NCI-H1436 (cell line): ENCODE measurements around the gene RNF152.
A peak's percentile ranks its signal among the peaks of the same experiment; 100 is the strongest.

Experiments
- DNase-seq: peaks from one replicate; lab custom pipeline; 2025; lab: John Stamatoyannopoulos, UW

The RNF152 gene, protein sequence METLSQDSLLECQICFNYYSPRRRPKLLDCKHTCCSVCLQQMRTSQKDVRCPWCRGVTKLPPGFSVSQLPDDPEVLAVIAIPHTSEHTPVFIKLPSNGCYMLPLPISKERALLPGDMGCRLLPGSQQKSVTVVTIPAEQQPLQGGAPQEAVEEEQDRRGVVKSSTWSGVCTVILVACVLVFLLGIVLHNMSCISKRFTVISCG

DNA sequence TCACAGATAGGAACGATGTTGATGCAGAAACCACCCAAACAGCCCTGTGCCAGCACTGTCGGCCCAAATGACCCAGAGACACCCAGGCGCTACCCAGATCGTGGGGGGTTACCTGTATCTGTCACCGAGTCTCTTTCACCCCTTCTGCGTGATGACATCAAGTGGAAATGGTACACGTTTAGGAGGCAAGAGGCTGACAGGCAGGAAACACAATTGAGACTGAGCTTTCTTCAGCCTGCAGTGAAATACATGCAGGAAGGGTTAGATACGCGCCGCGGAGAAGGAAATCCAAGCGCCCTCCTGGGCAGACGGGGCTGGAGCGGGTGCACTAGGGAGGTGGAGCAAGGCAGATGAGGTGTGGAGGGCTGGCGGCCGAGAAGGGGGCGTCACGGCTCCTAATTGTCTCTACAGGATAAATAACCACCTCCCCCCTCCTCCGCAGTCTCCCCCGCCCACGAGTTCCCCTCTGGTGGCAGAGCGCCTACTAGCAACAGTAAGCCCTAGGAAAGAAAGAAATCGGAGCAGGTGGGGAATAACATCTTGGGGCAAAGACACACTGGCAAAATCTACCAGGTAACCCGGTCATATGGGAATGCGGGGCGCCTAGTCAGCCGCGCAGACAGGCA lies at the start of gene RNF152:
RNF152 (minus strand) TSS at position 325 of the 626 bp plus-strand sequence. CDS start 76,544 bp downstream, outside the sequence.
- DNase-seq, result peak; percentile 52

DNA sequence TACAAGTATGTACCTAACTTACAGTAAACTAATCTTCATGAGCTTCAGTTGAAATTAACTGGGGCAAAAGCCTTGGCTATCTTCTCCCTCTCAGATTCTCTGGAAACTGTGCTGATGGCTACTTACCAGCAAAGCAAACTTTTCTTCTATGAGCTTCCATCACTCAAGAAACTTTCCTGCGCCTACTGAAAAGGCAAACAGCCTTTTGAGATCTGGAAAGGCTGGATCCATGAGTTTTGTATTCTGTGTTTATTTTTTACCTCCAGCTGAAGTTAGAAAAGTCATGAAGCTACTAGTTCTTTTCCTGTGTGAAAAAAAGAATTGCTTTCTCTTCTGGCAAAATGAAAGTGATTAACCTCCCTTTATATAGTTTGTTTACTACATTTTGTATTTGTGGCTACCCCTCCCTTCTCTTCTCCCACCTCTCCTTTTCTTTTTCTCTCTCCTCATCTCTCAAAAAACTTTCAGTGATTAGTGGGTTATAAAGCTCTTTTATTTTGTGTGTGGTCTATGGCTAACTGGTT lies 49.2 kb upstream of the RNF152 start:
- DNase-seq, result no peak

DNA sequence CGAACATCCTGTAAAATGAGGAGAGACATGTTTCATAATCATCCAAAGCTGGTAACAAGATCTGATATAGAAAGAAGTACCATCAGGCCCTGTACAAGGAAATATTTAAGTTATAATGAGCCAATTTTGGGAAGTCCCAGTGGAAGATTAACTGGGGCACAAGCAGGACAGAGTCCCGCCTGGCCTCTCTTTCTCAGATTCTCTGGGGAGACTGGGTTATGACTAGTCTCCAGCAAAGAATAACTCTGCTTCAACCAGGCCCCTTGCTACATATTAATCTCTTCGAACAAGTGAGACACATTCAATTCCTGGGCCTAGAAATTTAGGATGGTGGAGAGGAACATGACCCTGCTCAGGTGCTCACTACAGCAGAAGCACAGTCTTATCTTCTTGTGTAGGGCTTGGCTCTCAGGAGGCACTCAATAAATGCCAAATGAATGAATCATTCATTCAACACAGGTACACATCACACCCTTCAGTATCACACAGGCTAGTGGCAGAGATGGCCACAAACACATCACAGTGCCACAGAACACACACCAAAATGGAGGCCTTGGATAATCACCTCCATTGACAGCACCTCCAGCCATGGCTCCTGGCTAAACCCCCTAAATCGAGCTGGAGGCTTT lies 46.4 kb upstream of the RNF152 start:
- DNase-seq, result no peak

DNA sequence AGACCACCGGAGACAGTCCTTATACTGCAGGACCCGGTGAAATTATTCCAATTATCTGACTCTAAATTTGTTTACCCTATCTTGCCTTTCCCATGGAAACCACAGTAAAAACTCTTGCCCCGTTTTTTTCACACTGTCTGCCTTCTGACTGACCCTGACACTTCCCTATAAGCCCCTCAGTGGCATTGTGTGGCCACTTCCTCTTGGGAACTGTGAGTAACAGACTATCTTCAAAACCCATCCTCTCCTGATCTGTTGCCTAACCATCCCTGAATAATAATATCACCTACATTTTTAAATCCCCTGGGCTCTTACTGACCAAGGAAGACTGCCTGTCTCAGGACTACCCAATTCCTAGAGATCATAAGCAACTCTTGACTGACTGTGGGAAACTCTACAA lies 42.6 kb upstream of the RNF152 start:
- no peak for DNase-seq

GRCh38 chr18:61931654-61932379 lies 39.0 kb upstream of the RNF152 start:
- DNase-seq, result no peak

DNA sequence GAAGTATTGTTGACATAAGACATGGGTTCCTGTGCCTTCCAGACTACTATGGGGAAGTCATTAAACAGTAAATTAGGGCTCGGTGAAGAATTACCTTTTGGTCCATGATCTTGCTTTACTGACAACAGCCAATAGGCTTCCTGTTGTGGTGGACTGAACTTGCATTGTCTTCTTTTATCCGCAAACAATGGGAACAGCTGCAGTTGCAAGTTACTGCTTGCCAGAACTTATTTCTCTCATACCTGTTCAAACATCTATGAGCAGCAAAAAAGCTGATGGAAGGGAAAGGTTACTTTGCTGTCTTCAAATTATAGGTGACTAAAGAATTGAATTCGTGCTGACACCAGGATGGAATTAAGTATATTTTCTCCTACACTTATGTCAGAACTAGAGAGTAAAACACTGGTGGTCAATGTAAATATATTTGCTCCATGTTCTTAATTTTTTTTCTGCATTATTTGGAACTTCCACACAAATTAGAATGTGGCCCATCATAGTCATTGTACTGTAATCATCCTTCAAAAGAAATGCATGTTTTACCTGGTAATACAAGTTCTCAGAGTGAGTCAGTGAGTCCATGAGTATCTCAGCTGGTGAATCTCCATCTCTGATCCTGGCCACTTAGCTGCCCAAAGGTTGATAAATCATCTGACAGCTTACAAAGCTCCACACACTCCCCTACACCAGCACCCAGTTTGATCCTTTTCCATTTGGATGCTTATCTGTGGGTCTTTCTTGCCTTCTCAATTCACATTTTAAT lies 37.3 kb upstream of the RNF152 start:
- DNase-seq, result peak; percentile 23

DNA sequence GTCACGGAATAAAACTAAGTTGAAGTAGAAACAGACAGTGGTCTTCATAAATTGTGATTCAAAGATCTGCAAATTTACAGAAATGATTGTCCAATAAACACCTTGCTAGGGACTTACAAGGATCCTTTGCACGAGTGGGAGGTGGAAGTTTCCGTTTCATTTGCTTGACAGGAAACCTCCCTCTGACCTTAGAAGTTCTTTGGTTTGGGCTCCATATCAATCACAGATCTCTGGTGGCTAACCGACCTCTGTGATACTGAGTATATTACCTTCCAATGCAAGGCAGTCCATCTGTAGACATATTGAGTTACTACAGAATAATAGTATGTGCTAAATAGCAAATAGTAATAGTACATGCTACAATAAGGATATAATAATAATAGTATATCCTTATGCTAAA lies 33.7 kb upstream of the RNF152 start:
- no peak for DNase-seq

DNA sequence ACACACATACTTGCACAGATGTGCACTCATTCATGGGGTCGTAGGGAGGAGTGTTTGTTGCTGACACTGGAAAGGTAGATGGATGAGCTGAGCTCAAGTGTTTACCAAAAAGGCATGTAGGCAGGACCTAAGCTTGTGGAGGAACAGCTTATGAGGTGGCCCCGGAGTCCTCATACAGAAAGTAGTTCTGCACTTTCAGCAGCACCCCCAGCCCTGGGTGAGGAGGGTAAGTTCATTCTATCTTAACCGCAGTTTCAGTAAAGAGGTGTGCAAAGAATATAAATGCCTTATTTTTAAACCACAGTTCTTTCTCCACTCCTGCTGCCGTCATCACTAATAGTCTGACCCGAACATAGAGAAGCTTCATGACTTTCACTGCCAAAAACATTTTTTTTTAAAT lies 31.7 kb upstream of the RNF152 start:
- DNase-seq, result no peak

DNA sequence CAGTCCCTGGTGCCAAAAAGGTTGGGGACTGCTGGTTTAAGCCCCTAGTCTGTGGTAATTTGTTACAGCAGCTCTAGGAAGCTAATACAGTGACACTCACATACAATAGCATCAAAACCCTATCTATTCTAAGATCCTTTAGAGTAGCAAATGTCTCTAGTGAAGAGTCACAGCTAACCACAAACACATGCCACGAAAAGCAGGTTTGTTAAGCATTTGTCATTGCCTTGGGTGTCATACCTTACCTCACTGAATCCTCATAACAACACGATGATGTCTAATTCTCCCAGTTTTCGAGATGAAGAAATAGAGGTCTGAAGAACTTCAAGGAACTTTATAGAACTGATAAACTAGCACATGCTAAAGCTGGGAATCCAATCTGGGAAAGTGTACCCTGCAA lies 29.6 kb upstream of the RNF152 start:
- DNase-seq, result no peak

GRCh38 chr18:61921621-61922235 lies 28.9 kb upstream of the RNF152 start:
- no peak for DNase-seq

- no peak for DNase-seq
These were observed 25.0 kb upstream of the RNF152 start for GRCh38 chr18:61917818-61918217.

- DNase-seq, result no peak
These were observed 19.7 kb upstream of the RNF152 start for GRCh38 chr18:61912476-61912875.

DNA sequence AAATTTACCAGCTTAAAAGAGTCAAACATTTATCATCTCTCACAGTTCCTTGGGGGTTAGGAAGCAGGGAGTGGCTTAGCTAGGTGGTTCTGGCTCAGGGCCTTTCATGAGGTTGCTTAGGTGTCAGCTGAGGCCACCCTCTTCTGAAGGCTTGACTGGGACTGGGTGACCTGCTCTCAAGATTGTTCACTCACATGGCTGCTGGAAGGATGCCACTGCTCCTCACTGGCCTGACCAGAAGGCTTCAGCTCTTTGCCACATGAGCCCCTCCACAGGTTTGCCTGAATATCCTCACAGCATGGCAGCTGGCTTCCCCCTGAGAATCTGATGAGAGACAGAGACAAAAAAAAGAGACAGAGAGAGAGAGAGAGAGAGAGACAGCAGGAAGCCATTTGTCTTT lies 17.3 kb upstream of the RNF152 start:
- no peak for DNase-seq

GRCh38 chr18:61908661-61909060 lies 15.9 kb upstream of the RNF152 start:
- DNase-seq, result no peak

GRCh38 chr18:61901323-61901986 lies 8.6 kb upstream of the RNF152 start:
- peak; percentile 65 for DNase-seq

DNA sequence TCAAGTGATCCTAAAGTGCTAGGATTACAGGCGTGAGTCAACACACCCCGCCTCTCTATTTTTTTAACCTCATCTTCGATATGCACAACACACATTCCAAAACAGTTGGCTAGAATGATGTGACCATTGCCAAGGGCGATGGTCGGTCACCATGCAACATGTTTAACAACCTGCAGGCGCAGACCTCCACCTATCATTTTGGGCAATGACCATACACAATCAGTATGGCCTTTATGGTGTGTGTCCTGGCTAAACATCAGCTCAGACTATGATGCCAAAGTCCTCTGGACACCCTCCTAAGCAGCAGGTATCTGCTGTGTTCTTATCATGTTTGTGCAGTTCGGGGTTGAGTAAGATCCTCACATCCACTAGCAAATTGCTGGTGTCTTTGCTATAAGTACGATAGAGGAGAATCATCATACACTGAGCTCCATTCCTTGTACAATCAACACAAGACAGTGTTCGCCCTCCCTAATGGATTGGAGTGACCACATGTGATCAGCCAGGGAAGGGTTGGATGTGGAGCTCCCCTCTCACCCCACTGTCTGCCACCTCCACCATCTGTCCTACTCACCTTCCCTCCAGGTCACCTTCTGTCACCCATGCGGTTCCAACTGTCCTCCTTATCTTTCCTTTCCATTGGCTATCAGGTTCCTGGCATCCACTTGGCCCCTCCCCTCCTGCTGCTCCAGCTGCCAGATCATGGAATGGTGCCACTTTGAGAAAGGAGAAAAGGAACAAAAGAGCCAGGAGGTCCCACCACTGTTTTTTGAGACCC lies 7.9 kb upstream of the RNF152 start:
- DNase-seq, result no peak

DNA sequence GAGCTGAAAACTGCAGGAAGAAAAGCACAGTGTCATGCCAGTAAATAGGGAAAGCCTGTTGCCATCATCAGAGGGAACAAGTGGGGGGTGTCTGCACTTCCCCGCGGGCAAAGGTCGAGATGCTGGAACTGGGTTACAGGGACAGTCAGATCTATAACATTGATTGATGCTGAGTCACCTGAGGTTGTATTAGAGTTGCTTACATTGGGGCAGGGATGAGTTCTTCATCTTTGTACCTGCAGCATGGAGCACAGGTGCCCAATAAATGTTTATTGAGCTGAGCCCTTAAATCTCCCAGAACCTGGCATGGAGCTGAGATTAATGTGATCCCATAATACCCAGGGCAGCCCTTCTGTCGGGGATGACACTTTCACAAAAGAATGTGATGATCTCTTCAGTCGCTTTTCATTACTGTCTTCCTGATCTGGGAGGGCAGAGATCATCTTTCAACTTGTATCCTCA lies 5.9 kb upstream of the RNF152 start:
- no peak for DNase-seq

DNA sequence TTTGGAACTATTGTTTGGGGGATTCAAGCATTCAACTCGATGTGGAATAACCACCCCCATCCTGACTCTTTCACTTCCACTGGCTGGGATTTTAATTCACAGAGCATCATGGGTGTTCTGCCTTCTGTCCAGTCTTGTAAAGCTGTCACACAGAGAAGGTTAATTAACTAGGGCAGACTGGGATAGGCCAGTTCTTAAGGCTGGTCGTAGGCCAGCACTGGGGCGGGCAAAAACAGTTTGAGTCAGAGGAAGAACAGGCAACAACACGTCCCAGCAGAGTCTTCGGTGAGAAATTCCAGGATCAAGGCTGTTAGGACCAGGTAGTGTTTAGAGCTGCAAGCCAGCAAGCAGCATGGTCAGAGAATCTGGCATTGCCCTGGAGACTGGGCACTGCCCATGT lies 4.0 kb upstream of the RNF152 start:
- no peak for DNase-seq

DNA sequence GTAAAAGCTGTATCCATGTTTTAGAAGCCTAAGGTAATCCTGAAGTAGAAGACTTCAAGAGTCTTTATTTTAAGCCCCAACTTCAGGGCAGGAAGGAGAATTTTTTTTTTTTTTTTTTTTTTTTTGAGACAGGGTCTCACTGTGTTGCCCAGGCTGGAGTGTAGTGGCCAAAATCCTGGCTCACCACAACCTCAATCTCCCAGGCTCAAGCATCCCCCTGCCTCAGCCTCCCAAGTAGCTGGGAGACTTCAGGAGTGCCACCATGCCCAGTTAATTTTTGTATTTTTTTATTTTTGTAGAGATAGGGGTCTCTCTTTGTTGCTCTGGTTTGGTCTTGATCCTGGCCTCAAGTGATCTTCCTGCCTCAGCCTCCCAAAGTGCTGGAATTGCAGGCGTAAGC lies 3.3 kb upstream of the RNF152 start:
- no peak for DNase-seq
